ENCODE data around the gene DMBX1. TPM values are rescaled to one million over a fixed set of nuclear protein-coding genes. Genes with fewer than 3 reads are reported as not detected.
A peak's percentile ranks its signal among the peaks of the same experiment; 100 is the strongest.

DMBX1 gene
- total and polyA plus RNA-seq, 2 of the 13 experiments (the other 11 are each of a cell fraction or from before 2014, with no cell fraction given) = not detected

- TF ChIP-seq, protein P1, sequence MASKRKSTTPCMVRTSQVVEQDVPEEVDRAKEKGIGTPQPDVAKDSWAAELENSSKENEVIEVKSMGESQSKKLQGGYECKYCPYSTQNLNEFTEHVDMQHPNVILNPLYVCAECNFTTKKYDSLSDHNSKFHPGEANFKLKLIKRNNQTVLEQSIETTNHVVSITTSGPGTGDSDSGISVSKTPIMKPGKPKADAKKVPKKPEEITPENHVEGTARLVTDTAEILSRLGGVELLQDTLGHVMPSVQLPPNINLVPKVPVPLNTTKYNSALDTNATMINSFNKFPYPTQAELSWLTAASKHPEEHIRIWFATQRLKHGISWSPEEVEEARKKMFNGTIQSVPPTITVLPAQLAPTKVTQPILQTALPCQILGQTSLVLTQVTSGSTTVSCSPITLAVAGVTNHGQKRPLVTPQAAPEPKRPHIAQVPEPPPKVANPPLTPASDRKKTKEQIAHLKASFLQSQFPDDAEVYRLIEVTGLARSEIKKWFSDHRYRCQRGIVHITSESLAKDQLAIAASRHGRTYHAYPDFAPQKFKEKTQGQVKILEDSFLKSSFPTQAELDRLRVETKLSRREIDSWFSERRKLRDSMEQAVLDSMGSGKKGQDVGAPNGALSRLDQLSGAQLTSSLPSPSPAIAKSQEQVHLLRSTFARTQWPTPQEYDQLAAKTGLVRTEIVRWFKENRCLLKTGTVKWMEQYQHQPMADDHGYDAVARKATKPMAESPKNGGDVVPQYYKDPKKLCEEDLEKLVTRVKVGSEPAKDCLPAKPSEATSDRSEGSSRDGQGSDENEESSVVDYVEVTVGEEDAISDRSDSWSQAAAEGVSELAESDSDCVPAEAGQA (IDR thresholded peaks at IDR 0.05; ENCODE audit: low read depth) = no peak
- TF ChIP-seq, protein P1 (CRISPR knock-in tag; IDR thresholded peaks at IDR 0.05; ENCODE audit: borderline replicate concordance) = no peak
- no peak for TF ChIP-seq SIX4 (CRISPR knock-in tag; IDR thresholded peaks at IDR 0.05)
- TF ChIP-seq RNF219 (CRISPR knock-in tag; IDR thresholded peaks at IDR 0.05) = no peak
- TF ChIP-seq UBTF (CRISPR knock-in tag; IDR thresholded peaks at IDR 0.05) = peak; percentile 38; the same call in 1 of the 2 replicates
- peak; percentile 40 for TF ChIP-seq XRCC5 (optimal IDR thresholded peaks at IDR 0.05; ENCODE audit: low read length)
- no peak for TF ChIP-seq ZNF468 (CRISPR knock-in tag; IDR thresholded peaks at IDR 0.05)
- TF ChIP-seq DMTF1 (CRISPR knock-in tag; IDR thresholded peaks at IDR 0.05) = no peak
- TF ChIP-seq CENPX (CRISPR knock-in tag; IDR thresholded peaks at IDR 0.05) = no peak
- TF ChIP-seq ZNF800 (CRISPR knock-in tag; IDR thresholded peaks at IDR 0.05) = peak; percentile 79; the same call in 1 of the 2 replicates
- TF ChIP-seq ZNF776 (CRISPR knock-in tag; IDR thresholded peaks at IDR 0.05) = no peak
- TF ChIP-seq RBM39 (IDR thresholded peaks at IDR 0.05; ENCODE audit: low read depth, low read length, poor library complexity, severe bottlenecking) = no peak
- no peak for TF ChIP-seq ZNF740 (CRISPR knock-in tag; IDR thresholded peaks at IDR 0.05)
Measured at GRCh38 chr1:46532498-46533178, 43.0 kb downstream of the DMBX1 start (continued).
